Transverse colon (tissue), 4 donors: ENCODE results near the gene HIPK4.

Experiments
- EP300 ChIP-seq: sonication (generic); formaldehyde crosslinking; IDR thresholded peaks from one replicate; pipeline ENCODE4 v1.6.1; 2017; ENCODE audit warnings: antibody characterized with exemption, low read depth
- POLR2A ChIP-seq: fragments of 450-650 bp; IDR thresholded peaks from one replicate; pipeline ENCODE4 v1.6.1; 2016; ENCODE audit warnings: antibody characterized with exemption, mild to moderate bottlenecking, moderate library complexity
- POLR2AphosphoS5 ChIP-seq, 3 donors: sonication (generic); formaldehyde crosslinking; IDR thresholded peaks; one replicate each; pipeline ENCODE4 v1.6.1; 2016; ENCODE audit warnings: antibody characterized with exemption in 3 of 3
- TF ChIP-seq, protein P1 (sequence below), 5 experiments: fragments of 200-600 bp in 3 of 5; fragments of 450-650 bp in 2 of 5; sonication (generic) in 3 of 5; IDR thresholded peaks; 1 replicate in 2 of 5; 2 replicates in 3 of 5; pipeline ENCODE4 v1.5.1; 2016 to 2017; ENCODE audit warnings: antibody characterized with exemption in 5 of 5, inconsistent platforms in 3 of 5, mild to moderate bottlenecking in 2 of 5, moderate library complexity in 1 of 5

DNA sequence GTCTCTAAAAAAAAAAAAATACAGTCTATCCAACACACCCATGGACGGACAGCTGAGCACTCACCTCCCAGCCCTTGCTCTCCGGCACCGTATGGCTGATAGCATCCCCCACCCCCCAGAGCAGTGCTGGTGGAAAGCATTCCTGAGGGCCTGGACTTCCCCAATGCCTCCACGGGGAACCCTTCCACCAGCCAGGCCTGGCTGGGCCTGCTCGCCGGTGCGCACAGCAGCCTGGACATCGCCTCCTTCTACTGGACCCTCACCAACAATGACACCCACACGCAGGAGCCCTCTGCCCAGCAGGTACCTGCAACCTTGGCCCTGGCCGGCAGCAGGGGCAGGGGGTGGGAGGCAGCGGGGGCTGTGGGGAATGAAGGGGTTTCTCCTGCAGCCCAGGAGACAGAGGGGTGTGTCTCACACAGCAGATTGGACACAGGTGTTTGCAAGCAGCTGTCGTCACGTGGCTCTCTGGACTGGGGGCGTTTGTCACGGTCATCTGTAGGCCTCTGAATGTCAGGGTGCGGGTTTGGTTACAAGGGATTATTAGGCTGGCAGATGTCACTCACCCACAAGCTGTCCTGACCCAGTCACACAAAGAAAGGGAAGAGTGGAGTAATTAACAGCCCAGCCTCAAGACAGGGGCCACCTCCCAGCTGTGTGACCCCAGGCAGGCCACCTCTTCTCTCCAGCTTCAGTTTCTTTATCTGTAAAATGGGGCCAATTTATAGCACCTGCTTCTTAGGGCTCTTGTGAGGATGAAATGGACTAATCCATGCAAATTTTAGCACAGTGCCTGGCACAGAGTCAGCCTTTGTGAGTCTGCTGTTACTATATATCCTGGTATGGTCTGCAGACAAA lies 22.2 kb downstream of the HIPK4 start:
- TF ChIP-seq, protein P1, sequence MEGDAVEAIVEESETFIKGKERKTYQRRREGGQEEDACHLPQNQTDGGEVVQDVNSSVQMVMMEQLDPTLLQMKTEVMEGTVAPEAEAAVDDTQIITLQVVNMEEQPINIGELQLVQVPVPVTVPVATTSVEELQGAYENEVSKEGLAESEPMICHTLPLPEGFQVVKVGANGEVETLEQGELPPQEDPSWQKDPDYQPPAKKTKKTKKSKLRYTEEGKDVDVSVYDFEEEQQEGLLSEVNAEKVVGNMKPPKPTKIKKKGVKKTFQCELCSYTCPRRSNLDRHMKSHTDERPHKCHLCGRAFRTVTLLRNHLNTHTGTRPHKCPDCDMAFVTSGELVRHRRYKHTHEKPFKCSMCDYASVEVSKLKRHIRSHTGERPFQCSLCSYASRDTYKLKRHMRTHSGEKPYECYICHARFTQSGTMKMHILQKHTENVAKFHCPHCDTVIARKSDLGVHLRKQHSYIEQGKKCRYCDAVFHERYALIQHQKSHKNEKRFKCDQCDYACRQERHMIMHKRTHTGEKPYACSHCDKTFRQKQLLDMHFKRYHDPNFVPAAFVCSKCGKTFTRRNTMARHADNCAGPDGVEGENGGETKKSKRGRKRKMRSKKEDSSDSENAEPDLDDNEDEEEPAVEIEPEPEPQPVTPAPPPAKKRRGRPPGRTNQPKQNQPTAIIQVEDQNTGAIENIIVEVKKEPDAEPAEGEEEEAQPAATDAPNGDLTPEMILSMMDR (IDR thresholded peaks at IDR 0.05), result no peak
- TF ChIP-seq POLR2A, result no peak
- no peak for TF ChIP-seq EP300
- no peak for TF ChIP-seq POLR2AphosphoS5 (IDR thresholded peaks at IDR 0.05)
